GM19351 (cell line): ENCODE data around the gene SDF4.
"Not testable (repeated sequence)": the region's sequence is repeated elsewhere in the genome, so short reads cannot be mapped to it uniquely, and the experiment has no call there.

Experiments
- ATAC-seq: cut with Tn5 transposase; IDR thresholded peaks from one replicate; pipeline ENCODE4 v1.9.1; 2021; ENCODE audit warnings: mild to moderate bottlenecking, moderate library complexity; ENCODE audit not compliant: unreplicated experiment

SDF4 gene

GRCh38 chr1:1181129-1181937 is 50.5 kb downstream of the SDF4 start:
- no peak for ATAC-seq

- ATAC-seq: no peak
These were observed 51.6 kb downstream of the SDF4 start for GRCh38 chr1:1179983-1180861.

GRCh38 chr1:1179346-1179982 is 52.3 kb downstream of the SDF4 start:
- ATAC-seq: no peak

GRCh38 chr1:1178794-1179331 is 52.9 kb downstream of the SDF4 start:
- ATAC-seq: no peak

- no peak for ATAC-seq
These were observed 54.2 kb downstream of the SDF4 start for GRCh38 chr1:1177452-1178206.

GRCh38 chr1:1176931-1177330 is 54.9 kb downstream of the SDF4 start:
- no peak for ATAC-seq

- ATAC-seq: not testable (repeated sequence)
These were observed 55.6 kb downstream of the SDF4 start for GRCh38 chr1:1176063-1176761.

GRCh38 chr1:1175221-1176062 is 56.4 kb downstream of the SDF4 start:
- ATAC-seq: no peak

GRCh38 chr1:1173793-1174415 is 57.9 kb downstream of the SDF4 start, which contains the start of gene TTLL10:
TSS of gene TTLL10 (plus strand) at chr1:1173880. CDS start at chr1:1179216, 5,336 bp downstream.
- no peak for ATAC-seq

- ATAC-seq: no peak
These were observed 58.6 kb downstream of the SDF4 start for GRCh38 chr1:1173061-1173792.

GRCh38 chr1:1171546-1172340 is 60.1 kb downstream of the SDF4 start:
- no peak for ATAC-seq

- no peak for ATAC-seq
These were observed 60.6 kb downstream of the SDF4 start for GRCh38 chr1:1171161-1171545.

- ATAC-seq: no peak
These were observed 61.3 kb downstream of the SDF4 start for GRCh38 chr1:1170215-1171091.

GRCh38 chr1:1169429-1170214 is 62.2 kb downstream of the SDF4 start:
- no peak for ATAC-seq
